GDM1 (cell line): ENCODE data around the gene C20orf96.
A peak's percentile ranks its signal among the peaks of the same experiment; 100 is the strongest.
"Not testable (repeated sequence)": the region's sequence is repeated elsewhere in the genome, so short reads cannot be mapped to it uniquely, and the experiment has no call there.

ENCODE experiments used
- DNase-seq: peaks from one replicate; lab custom pipeline; 2025; lab: John Stamatoyannopoulos, UW

The C20orf96 gene

GRCh38 chr20:290084-290831, at the start of gene C20orf96:
TSS of gene C20orf96 (minus strand) at chr20:290750. CDS start at chr20:290610, 140 bp downstream.
- peak; percentile 87 for DNase-seq

- not testable (repeated sequence) for DNase-seq
Measured at GRCh38 chr20:336040-336439, 45.5 kb upstream of the C20orf96 start.

GRCh38 chr20:334578-334977, 44.0 kb upstream of the C20orf96 start:
- DNase-seq: no peak

- peak; percentile 72 for DNase-seq
Measured at GRCh38 chr20:330233-331149, 39.9 kb upstream of the C20orf96 start.

- no peak for DNase-seq
Measured at GRCh38 chr20:329851-330232, 39.3 kb upstream of the C20orf96 start.

- DNase-seq: no peak
Measured at GRCh38 chr20:328975-329695, 38.6 kb upstream of the C20orf96 start.

- DNase-seq: no peak
Measured at GRCh38 chr20:328027-328974, 37.8 kb upstream of the C20orf96 start.

GRCh38 chr20:327186-328026, 36.9 kb upstream of the C20orf96 start:
- DNase-seq: peak; percentile 91

GRCh38 chr20:326645-327185, 36.2 kb upstream of the C20orf96 start:
- DNase-seq: no peak

- peak; percentile 52 for DNase-seq
Measured at GRCh38 chr20:325889-326644, 35.5 kb upstream of the C20orf96 start.

GRCh38 chr20:325045-325888, 34.7 kb upstream of the C20orf96 start, which contains the start of gene SOX12:
TSS of gene SOX12 (plus strand) at chr20:325552. CDS start at chr20:325925, 373 bp downstream.
- DNase-seq: peak; percentile 93

- DNase-seq: peak; percentile 90
Measured at GRCh38 chr20:324177-325044, 33.9 kb upstream of the C20orf96 start.

- DNase-seq: no peak
Measured at GRCh38 chr20:316316-317068, 25.9 kb upstream of the C20orf96 start.

GRCh38 chr20:313948-314347, 23.4 kb upstream of the C20orf96 start:
- no peak for DNase-seq

GRCh38 chr20:313402-313801, 22.9 kb upstream of the C20orf96 start:
- DNase-seq: no peak

- DNase-seq: no peak
Measured at GRCh38 chr20:312866-313265, 22.3 kb upstream of the C20orf96 start.
